IMR-90 (cell line): ENCODE measurements around the gene CNIH2. TPM values are rescaled to one million over a fixed set of nuclear protein-coding genes. Genes with fewer than 3 reads are reported as not detected.

Experiments used
- ATAC-seq: fragments of 200-7000 bp; cut with Tn5 transposase; 2 replicates; pipeline ENCODE4 v1.9.1; 2020; ENCODE audit warnings: low read depth, mild to moderate bottlenecking, moderate library complexity
- BruUV-seq: library from RNA; stranded (reverse); fragments of 400-500 nt; replicated peaks from 2 replicates; lab custom pipeline; 2021; lab: Mats Ljungman, UMichigan
- CTCF ChIA-PET: fragments of 300-600 bp; formaldehyde crosslinking; extraction: SDS; loops from one replicate; lab custom pipeline; 2021; ENCODE audit warnings: antibody characterized with exemption; lab: Yijun Ruan, JAX
- POLR2A ChIA-PET: fragments of 300-600 bp; sonication (Branson Sonifier 250); formaldehyde crosslinking; loops from one replicate; lab custom pipeline; 2022; ENCODE audit warnings: antibody characterized with exemption; ENCODE audit not compliant: unreplicated experiment; lab: Charles Lee
- DNase-seq: peaks from one replicate; pipeline ENCODE4 v3.0.0; 2013
- H2AFZ ChIP-seq: replicated peaks from 2 replicates; pipeline ENCODE3; 2013; ENCODE audit warnings: low read length, mild to moderate bottlenecking; ENCODE audit not compliant: poor library complexity
- H2AK5ac ChIP-seq: 2 replicates; pipeline ENCODE4 v1.6.1; 2013; ENCODE audit warnings: low read depth, low read length, inconsistent platforms
- H2AK9ac ChIP-seq: replicated peaks from 2 replicates; pipeline ENCODE3; 2013; ENCODE audit warnings: mild to moderate bottlenecking, low read depth, low read length, moderate library complexity; ENCODE audit not compliant: poor library complexity
- H2BK120ac ChIP-seq: 2 replicates; pipeline ENCODE4 v1.6.1; 2013; ENCODE audit warnings: low read depth, low read length, inconsistent platforms
- H2BK15ac ChIP-seq: 3 replicates; pipeline ENCODE4 v1.6.1; 2013; ENCODE audit warnings: low read depth, low read length, inconsistent platforms
- H2BK20ac ChIP-seq: 2 replicates; pipeline ENCODE4 v1.6.1; 2013; ENCODE audit warnings: low read depth, mild to moderate bottlenecking, inconsistent platforms, low read length, moderate library complexity
- H2BK5ac ChIP-seq: 2 replicates; pipeline ENCODE4 v1.6.1; 2013; ENCODE audit warnings: mild to moderate bottlenecking, low read depth, low read length, inconsistent platforms; ENCODE audit not compliant: poor library complexity, severe bottlenecking
- H3K14ac ChIP-seq: replicated peaks from 2 replicates; pipeline ENCODE4 v1.6.1; 2013; ENCODE audit warnings: low read depth, low read length, inconsistent platforms
- H3K18ac ChIP-seq: 2 replicates; pipeline ENCODE4 v1.6.1; 2013; ENCODE audit warnings: low read depth, low read length, control low read depth
- H3K23ac ChIP-seq: 2 replicates; pipeline ENCODE4 v1.6.1; 2013; ENCODE audit warnings: low read depth, low read length, inconsistent platforms
- H3K27ac ChIP-seq: 2 replicates; pipeline ENCODE4 v1.5.1; 2013; ENCODE audit warnings: mild to moderate bottlenecking, control low read depth, low read length; ENCODE audit not compliant: insufficient read depth
- H3K27me3 ChIP-seq: 2 replicates; pipeline ENCODE4 v1.6.1; 2013; ENCODE audit warnings: low read length; ENCODE audit not compliant: control insufficient read depth, insufficient read depth
- H3K36me3 ChIP-seq: 2 replicates; pipeline ENCODE4 v1.6.1; 2013; ENCODE audit warnings: low read length, mixed read lengths; ENCODE audit not compliant: control insufficient read depth, insufficient read depth
- H3K4ac ChIP-seq: 2 replicates; pipeline ENCODE4 v1.6.1; 2013; ENCODE audit warnings: low read depth, low read length, inconsistent platforms
- H3K4me1 ChIP-seq: 2 replicates; pipeline ENCODE4 v1.6.1; 2013; ENCODE audit warnings: low read length, mixed read lengths; ENCODE audit not compliant: control insufficient read depth, insufficient read depth
- H3K4me2 ChIP-seq: 2 replicates; pipeline ENCODE4 v1.6.1; 2013; ENCODE audit warnings: low read depth, mild to moderate bottlenecking, control low read depth, low read length, moderate library complexity
- H3K4me3 ChIP-seq: 2 replicates; pipeline ENCODE4 v1.5.1; 2013; ENCODE audit warnings: low read depth, mild to moderate bottlenecking, control low read depth, low read length, moderate library complexity; ENCODE audit not compliant: insufficient read depth
- H3K56ac ChIP-seq: 2 replicates; pipeline ENCODE4 v1.6.1; 2013; ENCODE audit warnings: low read length, inconsistent platforms; ENCODE audit not compliant: insufficient read depth; ENCODE audit errors: extremely low read depth
- H3K79me1 ChIP-seq, 2 experiments: 2 replicates each; pipeline ENCODE4 v1.6.1; 2013; ENCODE audit warnings: low read length in 2 of 2, inconsistent platforms in 1 of 2, low read depth in 1 of 2
- H3K9ac ChIP-seq: 2 replicates; pipeline ENCODE4 v1.6.1; 2013; ENCODE audit warnings: low read depth, low read length, control low read depth
- H3K9me1 ChIP-seq: 2 replicates; pipeline ENCODE4 v1.6.1; 2013; ENCODE audit warnings: low read length, inconsistent platforms; ENCODE audit not compliant: insufficient read depth
- H3K9me3 ChIP-seq: 2 replicates; pipeline ENCODE4 v1.6.1; 2013; ENCODE audit warnings: low read length; ENCODE audit not compliant: control insufficient read depth, insufficient read depth
- H4K20me1 ChIP-seq: 2 replicates; pipeline ENCODE4 v1.6.1; 2013; ENCODE audit warnings: low read length, inconsistent platforms; ENCODE audit not compliant: insufficient read depth
- H4K5ac ChIP-seq: 2 replicates; pipeline ENCODE4 v1.6.1; 2013; ENCODE audit warnings: mild to moderate bottlenecking, low read depth, low read length, control low read depth
- H4K8ac ChIP-seq, 2 experiments: 2 replicates each; pipeline ENCODE4 v1.6.1; 2013; ENCODE audit warnings: low read depth in 2 of 2, low read length in 2 of 2, control low read depth in 1 of 2, inconsistent platforms in 1 of 2
- H4K91ac ChIP-seq: 2 replicates; pipeline ENCODE4 v1.6.1; 2013; ENCODE audit warnings: low read depth, low read length, inconsistent platforms; ENCODE audit not compliant: insufficient read depth
- CEBPB ChIP-seq: IDR thresholded peaks from 2 replicates; pipeline ENCODE4 v1.6.1; 2012; ENCODE audit warnings: low read depth, low read length, improper control_type of control experiment
- CHD1 ChIP-seq: IDR thresholded peaks from 2 replicates; pipeline ENCODE4 v1.6.1; 2012; ENCODE audit warnings: low read depth, low read length, improper control_type of control experiment
- CTCF ChIP-seq: conservative IDR thresholded peaks from 2 replicates; pipeline ENCODE4 v1.5.1; 2012; ENCODE audit warnings: mild to moderate bottlenecking, low read depth, low read length, improper control_type of control experiment
- MAFK ChIP-seq: IDR thresholded peaks from 2 replicates; pipeline ENCODE4 v1.6.1; 2012; ENCODE audit warnings: low read depth, low read length, improper control_type of control experiment
- MXI1 ChIP-seq: IDR thresholded peaks from 2 replicates; pipeline ENCODE4 v1.6.1; 2012; ENCODE audit warnings: low read depth, mild to moderate bottlenecking, low read length, moderate library complexity, borderline replicate concordance
- NFE2L2 ChIP-seq: fragments of 150-350 bp; IDR thresholded peaks from 2 replicates; pipeline ENCODE4 v1.6.1; 2016; ENCODE audit warnings: low read depth, mild to moderate bottlenecking, low read length
- POLR2A ChIP-seq: IDR thresholded peaks from 2 replicates; pipeline ENCODE4 v1.6.1; 2012; ENCODE audit warnings: mild to moderate bottlenecking, low read depth, low read length
- RAD21 ChIP-seq: IDR thresholded peaks from 2 replicates; pipeline ENCODE4 v1.6.1; 2012; ENCODE audit warnings: low read length, improper control_type of control experiment
- RFX5 ChIP-seq: IDR thresholded peaks from 2 replicates; pipeline ENCODE4 v1.8.0; 2012; ENCODE audit warnings: low read depth, mild to moderate bottlenecking, low read length, moderate library complexity
- WGBS, 2 experiments: methylation state at CpG; one replicate each; pipeline versions ENCODE4 v1.1.5 to v1.1.7; 2013; ENCODE audit warnings: missing lambda C conversion rate in 2 of 2; ENCODE audit not compliant: insufficient read length in 1 of 2; ENCODE audit errors: extremely low coverage in 2 of 2; 5-methylcytosine and 5-hydroxymethylcytosine counted together
- dilution Hi-C: fragments of 300-500 bp; cut with HindIII; formaldehyde crosslinking; loops from one replicate; pipeline ENCODE4 v1.14.3; 2018; ENCODE audit warnings: low sequenced_read_pairs; ENCODE audit not compliant: unreplicated experiment
- in situ Hi-C: fragments of 300-500 bp; cut with MboI; formaldehyde crosslinking; loops from 3 replicates; pipeline ENCODE4 v1.14.3; 2019; ENCODE audit warnings: low sequenced_read_pairs, inconsistent platforms, mixed read lengths
- intact Hi-C: fragments of 100-400 bp; cut with micrococcal nuclease; formaldehyde crosslinking; loops from 2 replicates; pipeline ENCODE4 v1.10.0; 2022
- polyA plus RNA-seq, 3 experiments: library from polyadenylated mRNA; depleted of rRNA; stranded (reverse); fragments of >200 nt; gene quantifications; 2 replicates each; pipeline ENCODE4 v1.2.3, GENCODE V29; 2012; ENCODE audit warnings: low replicate concordance in 1 of 3
- total RNA-seq: library from RNA; depleted of rRNA; stranded (reverse); fragments of >200 nt; gene quantifications from 2 replicates; pipeline ENCODE4 v1.2.3, GENCODE V29; 2012
- TF ChIP-seq, protein P1 (sequence below): fragments of 150-350 bp; IDR thresholded peaks from 2 replicates; pipeline ENCODE4 v1.6.1; 2016; ENCODE audit warnings: low read depth, mild to moderate bottlenecking, low read length, moderate library complexity, borderline replicate concordance

CNIH2 gene
- total and polyA plus RNA-seq, 2 of the 4 experiments (the other 2 are of a cell fraction), result 0.54 to 3.4 TPM

GRCh38 chr11:66332371-66333219, 54.6 kb downstream of the CNIH2 start:
- no peak overlapping the region for H2AK9ac ChIP-seq
- no peak overlapping the region for H3K4ac ChIP-seq
- H3K36me3 ChIP-seq, result peaks cover 21% of the 10 kb centered on the region
- H2AFZ ChIP-seq, result no peak overlapping the region
- DNase-seq (no peak), ATAC-seq (no peak)
- no peaks in the 10 kb centered on the region for H3K27me3 ChIP-seq
- no peak overlapping the region for H2BK15ac ChIP-seq
- H3K4me3 ChIP-seq, result no peak overlapping the region
- no peak overlapping the region for H2BK120ac ChIP-seq
- CTCF ChIA-PET, result no interaction called here
- no peak overlapping the region for H3K23ac ChIP-seq
- H3K4me1 ChIP-seq, result peaks cover 28% of the 10 kb centered on the region
- peaks cover 5% of the 10 kb centered on the region for H3K9me1 ChIP-seq
- no peak overlapping the region for H3K14ac ChIP-seq
- H3K9me3 ChIP-seq, result no peaks in the 10 kb centered on the region
- peaks cover 18% of the 10 kb centered on the region for H4K20me1 ChIP-seq
- H2BK5ac ChIP-seq, result no peak overlapping the region
- H3K56ac ChIP-seq, result no peak overlapping the region
- WGBS, 2 experiments, result 90% methylated on average over 6 of the region's 18 CpGs; no CpG with 5 or more reads in 1 of the 2 experiments
- POLR2A ChIA-PET, result interaction anchor here (1.2 kb wide), 1 partner anchor 16 kb away, joined by 6 read pairs; the partner anchor contains the start of gene CD248
- no peak overlapping the region for H2AK5ac ChIP-seq
- in situ Hi-C loops (no loop called here), dilution Hi-C loops (no loop called here), intact Hi-C loops (no loop called here)
- H3K27ac ChIP-seq, result no peak overlapping the region
- no peak overlapping the region for H4K5ac ChIP-seq
- H3K4me2 ChIP-seq, result no peak overlapping the region
- no peak overlapping the region for H4K8ac ChIP-seq
- H3K9ac ChIP-seq, result no peak overlapping the region
- BruUV-seq, result no TSS peak
- H2BK20ac ChIP-seq, result no peak overlapping the region
- H3K79me1 ChIP-seq, result peaks cover 5 to 45% of the 10 kb centered on the region in 2 experiments
- H3K18ac ChIP-seq, result no peak overlapping the region
- no peak for TF ChIP-seq CEBPB
- TF ChIP-seq, protein P1, sequence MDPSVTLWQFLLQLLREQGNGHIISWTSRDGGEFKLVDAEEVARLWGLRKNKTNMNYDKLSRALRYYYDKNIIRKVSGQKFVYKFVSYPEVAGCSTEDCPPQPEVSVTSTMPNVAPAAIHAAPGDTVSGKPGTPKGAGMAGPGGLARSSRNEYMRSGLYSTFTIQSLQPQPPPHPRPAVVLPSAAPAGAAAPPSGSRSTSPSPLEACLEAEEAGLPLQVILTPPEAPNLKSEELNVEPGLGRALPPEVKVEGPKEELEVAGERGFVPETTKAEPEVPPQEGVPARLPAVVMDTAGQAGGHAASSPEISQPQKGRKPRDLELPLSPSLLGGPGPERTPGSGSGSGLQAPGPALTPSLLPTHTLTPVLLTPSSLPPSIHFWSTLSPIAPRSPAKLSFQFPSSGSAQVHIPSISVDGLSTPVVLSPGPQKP, result no peak
- TF ChIP-seq RFX5, result no peak
- no peak for TF ChIP-seq NFE2L2
- TF ChIP-seq RAD21, result no peak
- no peak for TF ChIP-seq CHD1
- TF ChIP-seq MAFK, result no peak
- no peak for TF ChIP-seq CTCF
- no peak for TF ChIP-seq POLR2A
- TF ChIP-seq MXI1, result no peak
- H4K91ac ChIP-seq, result no peak overlapping the region
